Endothelial cell of umbilical vein (primary cell): Measurements from ENCODE around the gene SUGP2. TPM values are rescaled to one million over a fixed set of nuclear protein-coding genes. Genes with fewer than 3 reads are reported as not detected.

Source experiments
- BruUV-seq: library from RNA; stranded (reverse); fragments of 400-500 nt; replicated peaks from 2 replicates; lab custom pipeline; 2021; lab: Mats Ljungman, UMichigan
- CTCF ChIA-PET: fragments of 300-600, 350-600 bp; sonication (Branson Sonifier 250); formaldehyde crosslinking; loops from one replicate; lab custom pipeline; 2021; ENCODE audit warnings: antibody characterized with exemption, inconsistent platforms; lab: Charles Lee
- POLR2A ChIA-PET: fragments of 300-600, 350-600 bp; sonication (Branson Sonifier 250); formaldehyde crosslinking; loops from one replicate; lab custom pipeline; 2021; ENCODE audit warnings: antibody characterized with exemption, inconsistent platforms; lab: Charles Lee
- DNase-seq: peaks from one replicate; pipeline ENCODE4 v3.0.0-alpha.2; 2011; ENCODE audit warnings: low read depth, low spot score
- FAIRE-seq: peaks from 2 replicates; lab custom pipeline; 2011; peaks lifted over from hg19 to GRCh38; lab: Jason Lieb, UNC
- H2AFZ ChIP-seq: 2 replicates; pipeline ENCODE4 v1.6.0; 2012; ENCODE audit warnings: low read depth, low read length, control low read depth, inconsistent platforms
- H3K27ac ChIP-seq: 2 replicates; pipeline ENCODE4 v1.5.1; 2011; ENCODE audit warnings: low read depth, mild to moderate bottlenecking, control low read depth, low read length, moderate library complexity; ENCODE audit not compliant: insufficient read depth
- H3K27me3 ChIP-seq, 2 experiments: 2 replicates each; pipeline versions ENCODE4 v1.6.0 to v1.6.1; 2011; ENCODE audit warnings: low read length in 2 of 2, mixed read lengths in 1 of 2; ENCODE audit not compliant: control insufficient read depth in 2 of 2, insufficient read depth in 2 of 2
- H3K36me3 ChIP-seq, 2 experiments: 2 replicates in 1 of 2; 3 replicates in 1 of 2; pipeline ENCODE4 v1.5.1; 2011; ENCODE audit warnings: low read length in 2 of 2, mild to moderate bottlenecking in 1 of 2, moderate library complexity in 1 of 2; ENCODE audit not compliant: control insufficient read depth in 2 of 2, insufficient read depth in 2 of 2; ENCODE audit errors: extremely low read depth in 1 of 2
- H3K4me1 ChIP-seq: 3 replicates; pipeline ENCODE4 v1.5.1; 2011; ENCODE audit warnings: mild to moderate bottlenecking, low read length; ENCODE audit not compliant: control insufficient read depth, insufficient read depth; ENCODE audit errors: extremely low read depth
- H3K4me2 ChIP-seq: 2 replicates; pipeline ENCODE4 v1.6.1; 2011; ENCODE audit warnings: low read length, control low read depth, mixed read lengths; ENCODE audit not compliant: insufficient read depth
- H3K4me3 ChIP-seq, 3 experiments: fragments of 200-600 bp in 1 of 3; sonication (generic), shearing (Covaris generic) in 1 of 3; replicated peaks in 1 of 3; 2 replicates each; pipeline ENCODE4 v1.5.1; 2011 to 2016; ENCODE audit warnings: control low read depth in 3 of 3, low read length in 3 of 3, mild to moderate bottlenecking in 2 of 3, inconsistent platforms in 1 of 3, low read depth in 1 of 3, moderate library complexity in 1 of 3; ENCODE audit not compliant: insufficient read depth in 1 of 3
- H3K79me2 ChIP-seq: 2 replicates; pipeline ENCODE4 v1.6.0; 2012; ENCODE audit warnings: low read length, inconsistent platforms; ENCODE audit not compliant: control insufficient read depth, insufficient read depth
- H3K9ac ChIP-seq: replicated peaks from 2 replicates; pipeline ENCODE3; 2011; ENCODE audit warnings: low read length, control low read depth; ENCODE audit not compliant: insufficient read depth; ENCODE audit errors: extremely low read depth
- H3K9me1 ChIP-seq: replicated peaks from 3 replicates; pipeline ENCODE4 v1.6.0; 2011; ENCODE audit warnings: mild to moderate bottlenecking, low read length; ENCODE audit not compliant: control insufficient read depth, insufficient read depth; ENCODE audit errors: extremely low read depth
- H3K9me3 ChIP-seq: replicated peaks from 2 replicates; pipeline ENCODE4 v1.5.1; 2012; ENCODE audit warnings: low read length, inconsistent platforms; ENCODE audit not compliant: control insufficient read depth, insufficient read depth
- H4K20me1 ChIP-seq: replicated peaks from 2 replicates; pipeline ENCODE3; 2011; ENCODE audit warnings: mild to moderate bottlenecking, low read length; ENCODE audit not compliant: control insufficient read depth, insufficient read depth; ENCODE audit errors: extremely low read depth
- EZH2 ChIP-seq: IDR thresholded peaks from 2 replicates; pipeline ENCODE4 v1.6.1; 2012; ENCODE audit warnings: borderline replicate concordance, low read depth, mild to moderate bottlenecking, moderate library complexity, low read length, inconsistent platforms; ENCODE audit not compliant: severe bottlenecking
- FOS ChIP-seq: IDR thresholded peaks from 2 replicates; pipeline ENCODE4 v1.6.1; 2011; ENCODE audit warnings: mild to moderate bottlenecking, low read length, moderate library complexity, borderline replicate concordance; ENCODE audit not compliant: insufficient read depth
- GATA2 ChIP-seq: IDR thresholded peaks from 2 replicates; pipeline ENCODE4 v1.7.0; 2011; ENCODE audit warnings: low read depth, mild to moderate bottlenecking, moderate library complexity, mixed read lengths, low read length; ENCODE audit not compliant: insufficient read length, insufficient read depth
- JUN ChIP-seq: IDR thresholded peaks from 2 replicates; pipeline ENCODE4 v1.6.1; 2011; ENCODE audit warnings: borderline replicate concordance, low read depth; ENCODE audit not compliant: insufficient read length, insufficient read depth
- MYC ChIP-seq: IDR thresholded peaks from one replicate; pipeline ENCODE4 v1.6.1; 2011; ENCODE audit warnings: mild to moderate bottlenecking, low read depth, low read length
- POLR2A ChIP-seq: IDR thresholded peaks from 2 replicates; pipeline ENCODE4 v1.6.1; 2012; ENCODE audit warnings: low read depth, mild to moderate bottlenecking, control low read depth, low read length
- POLR2AphosphoS5 ChIP-seq: IDR thresholded peaks from 2 replicates; pipeline ENCODE4 v1.6.1; 2012; ENCODE audit warnings: low read depth, mild to moderate bottlenecking, control low read depth, low read length, moderate library complexity; ENCODE audit not compliant: insufficient read depth
- dilution Hi-C: fragments of 300-500 bp; cut with MboI; formaldehyde crosslinking; loops from one replicate; pipeline ENCODE4 v1.15.0; 2019; ENCODE audit warnings: low sequenced_read_pairs; ENCODE audit not compliant: extremely low pct_ligation_motif_present
- intact Hi-C: fragments of 100-400 bp; cut with micrococcal nuclease; formaldehyde crosslinking; loops from one replicate; pipeline ENCODE4 v1.10.0; 2022
- polyA plus RNA-seq, 4 experiments: library from polyadenylated mRNA; depleted of rRNA in 3 of 4; stranded (reverse) in 3 of 4; unstranded in 1 of 4; fragments of >200 nt; gene quantifications; 2 replicates each; pipeline versions ENCODE4 v1.2.1 to v1.2.3, GENCODE V29; 2011 to 2012; ENCODE audit warnings: missing spikeins in 1 of 4
- total RNA-seq: library from RNA; stranded (reverse); gene quantifications from 2 replicates; pipeline ENCODE4 v1.2.3, GENCODE V29; 2021
- TF ChIP-seq, protein P1 (sequence below), 2 donors: IDR thresholded peaks; 1 replicate in 1 of 2; 2 replicates in 1 of 2; pipeline ENCODE4 v1.5.1; 2011; ENCODE audit warnings: low read length in 2 of 2, mild to moderate bottlenecking in 2 of 2, moderate library complexity in 2 of 2, control low read depth in 1 of 2, inconsistent platforms in 1 of 2, low read depth in 1 of 2; ENCODE audit not compliant: insufficient read depth in 1 of 2; ENCODE audit errors: extremely low read depth in 1 of 2
- TF ChIP-seq, protein P2 (sequence below): IDR thresholded peaks from 2 replicates; pipeline ENCODE4 v1.6.1; 2011; ENCODE audit not compliant: insufficient read depth, insufficient read length

SUGP2 gene
- total and polyA plus RNA-seq, 2 donors (not counting 3 experiments of a cell fraction or from before 2014, with no cell fraction given) = 44.6 to 79.7 TPM

- no peak for FAIRE-seq
- H3K27me3 ChIP-seq = no peaks in the 10 kb centered on the region
- H3K9ac ChIP-seq = no peak overlapping the region
- DNase-seq = no peak
- no peaks in the 10 kb centered on the region for H3K9me3 ChIP-seq
- no peaks in the 10 kb centered on the region for H3K4me1 ChIP-seq
- H3K79me2 ChIP-seq = no peaks in the 10 kb centered on the region
- BruUV-seq = no TSS peak
- no peak overlapping the region for H2AFZ ChIP-seq
- H3K36me3 ChIP-seq = no peaks in the 10 kb centered on the region
- dilution Hi-C loops (no loop called here), intact Hi-C loops (no loop called here)
- no peak overlapping the region for H3K4me2 ChIP-seq
- H4K20me1 ChIP-seq = no peaks in the 10 kb centered on the region
- ChIA-PET CTCF (no interaction called here), POLR2A (no interaction called here)
- H3K27ac ChIP-seq = no peak overlapping the region
- no peaks in the 10 kb centered on the region for H3K9me1 ChIP-seq
- H3K4me3 ChIP-seq = no peak overlapping the region
- TF ChIP-seq POLR2A (no peak), JUN (no peak), MYC (no peak), FOS (no peak), POLR2AphosphoS5 (no peak), GATA2 (no peak), EZH2 (no peak)
- TF ChIP-seq, protein P1, sequence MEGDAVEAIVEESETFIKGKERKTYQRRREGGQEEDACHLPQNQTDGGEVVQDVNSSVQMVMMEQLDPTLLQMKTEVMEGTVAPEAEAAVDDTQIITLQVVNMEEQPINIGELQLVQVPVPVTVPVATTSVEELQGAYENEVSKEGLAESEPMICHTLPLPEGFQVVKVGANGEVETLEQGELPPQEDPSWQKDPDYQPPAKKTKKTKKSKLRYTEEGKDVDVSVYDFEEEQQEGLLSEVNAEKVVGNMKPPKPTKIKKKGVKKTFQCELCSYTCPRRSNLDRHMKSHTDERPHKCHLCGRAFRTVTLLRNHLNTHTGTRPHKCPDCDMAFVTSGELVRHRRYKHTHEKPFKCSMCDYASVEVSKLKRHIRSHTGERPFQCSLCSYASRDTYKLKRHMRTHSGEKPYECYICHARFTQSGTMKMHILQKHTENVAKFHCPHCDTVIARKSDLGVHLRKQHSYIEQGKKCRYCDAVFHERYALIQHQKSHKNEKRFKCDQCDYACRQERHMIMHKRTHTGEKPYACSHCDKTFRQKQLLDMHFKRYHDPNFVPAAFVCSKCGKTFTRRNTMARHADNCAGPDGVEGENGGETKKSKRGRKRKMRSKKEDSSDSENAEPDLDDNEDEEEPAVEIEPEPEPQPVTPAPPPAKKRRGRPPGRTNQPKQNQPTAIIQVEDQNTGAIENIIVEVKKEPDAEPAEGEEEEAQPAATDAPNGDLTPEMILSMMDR (IDR thresholded peaks at IDR 0.05; ENCODE audit: extremely low read depth in 1 of 2, insufficient read depth in 1 of 2, low read depth in 1 of 2, low read length in 2 of 2) = no peak
- TF ChIP-seq, protein P2, sequence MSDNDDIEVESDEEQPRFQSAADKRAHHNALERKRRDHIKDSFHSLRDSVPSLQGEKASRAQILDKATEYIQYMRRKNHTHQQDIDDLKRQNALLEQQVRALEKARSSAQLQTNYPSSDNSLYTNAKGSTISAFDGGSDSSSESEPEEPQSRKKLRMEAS = no peak
These were observed 43.2 kb upstream of the SUGP2 start for GRCh38 chr19:19076476-19076875.
